GM23338 (cell line): ENCODE data around the gene HBQ1. TPM values are rescaled to one million over a fixed set of nuclear protein-coding genes. Genes with fewer than 3 reads are reported as not detected.

Experiments
- ATAC-seq: fragments of 200-7000 bp; cut with Tn5 transposase; 3 replicates; pipeline ENCODE4 v1.9.1; 2020
- DNase-seq: peaks from one replicate; pipeline ENCODE4 v3.0.0-alpha.2; 2015; ENCODE audit warnings: low spot score
- H2AFZ ChIP-seq: fragments of 200-600 bp; sonication (generic); 2 replicates; pipeline ENCODE4 v1.8.0; 2016; ENCODE audit warnings: antibody characterized with exemption, mild to moderate bottlenecking, moderate library complexity
- H3F3A ChIP-seq: fragments of 200-600 bp; sonication (generic); replicated peaks from 2 replicates; pipeline ENCODE4 v1.8.0; 2017; ENCODE audit warnings: antibody characterized with exemption, mixed run types, low read depth
- H3K27ac ChIP-seq: fragments of 200-600 bp; sonication (generic); 2 replicates; pipeline ENCODE4 v1.6.1; 2016; ENCODE audit warnings: low read depth
- H3K27me3 ChIP-seq: fragments of 200-600 bp; sonication (generic); 2 replicates; pipeline ENCODE4 v1.8.0; 2016; ENCODE audit warnings: mild to moderate bottlenecking, mixed run types, moderate library complexity; ENCODE audit not compliant: insufficient read depth
- H3K36me3 ChIP-seq: fragments of 200-600 bp; sonication (generic); 2 replicates; pipeline ENCODE4 v1.8.0; 2016; ENCODE audit warnings: mild to moderate bottlenecking; ENCODE audit not compliant: insufficient read depth
- H3K4me1 ChIP-seq: fragments of 200-600 bp; sonication (generic); 2 replicates; pipeline ENCODE4 v1.8.0; 2016; ENCODE audit warnings: mild to moderate bottlenecking, moderate library complexity; ENCODE audit not compliant: insufficient read depth
- H3K4me2 ChIP-seq: fragments of 200-600 bp; sonication (generic); 2 replicates; pipeline ENCODE4 v1.7.1; 2017; ENCODE audit warnings: mixed run types
- H3K4me3 ChIP-seq: fragments of 200-600 bp; sonication (generic); 2 replicates; pipeline ENCODE4 v1.6.1; 2016; ENCODE audit warnings: mixed run types
- H3K79me2 ChIP-seq: fragments of 200-600 bp; sonication (generic); replicated peaks from 2 replicates; pipeline ENCODE4 v1.8.0; 2017; ENCODE audit warnings: mild to moderate bottlenecking; ENCODE audit not compliant: insufficient read depth
- H3K9me2 ChIP-seq: fragments of 200-600 bp; sonication (generic); 2 replicates; pipeline ENCODE4 v1.8.0; 2017; ENCODE audit not compliant: insufficient read depth
- H4K20me1 ChIP-seq: fragments of 200-600 bp; sonication (generic); replicated peaks from 2 replicates; pipeline ENCODE4 v1.8.0; 2017; ENCODE audit warnings: mild to moderate bottlenecking; ENCODE audit not compliant: insufficient read depth
- H3K27ac Mint-ChIP-seq: 2 replicates; pipeline ENCODE4 v1.8.0; 2020; ENCODE audit warnings: inconsistent platforms, mild to moderate bottlenecking, moderate library complexity, mixed read lengths
- H3K27me3 Mint-ChIP-seq: 3 replicates; pipeline ENCODE4 v1.8.0; 2022; ENCODE audit warnings: low read depth, mild to moderate bottlenecking, moderate library complexity, mixed read lengths, inconsistent platforms; ENCODE audit not compliant: insufficient read depth, poor library complexity
- H3K36me3 Mint-ChIP-seq: 3 replicates; pipeline ENCODE4 v1.8.0; 2021; ENCODE audit warnings: low read depth, mild to moderate bottlenecking, inconsistent platforms, moderate library complexity, mixed read lengths
- H3K4me1 Mint-ChIP-seq: 3 replicates; pipeline ENCODE4 v1.8.0; 2020; ENCODE audit warnings: mild to moderate bottlenecking, inconsistent platforms, mixed read lengths
- H3K4me3 Mint-ChIP-seq: 3 replicates; pipeline ENCODE4 v1.8.0; 2021; ENCODE audit warnings: moderate library complexity, mild to moderate bottlenecking, inconsistent platforms, mixed read lengths
- H3K9me3 Mint-ChIP-seq: 3 replicates; pipeline ENCODE4 v1.8.0; 2020; ENCODE audit warnings: moderate library complexity, mild to moderate bottlenecking, inconsistent platforms, mixed read lengths
- CREB1 ChIP-seq: fragments of 250-450 bp; sonication (Bioruptor Pico); IDR thresholded peaks from 2 replicates; pipeline ENCODE4 v1.5.0; 2020; ENCODE audit warnings: low read depth, mild to moderate bottlenecking, moderate library complexity
- CTCF ChIP-seq, 2 experiments: fragments of 200-600 bp in 1 of 2; sonication (generic) in 1 of 2; conservative IDR thresholded peaks; 2 replicates each; pipeline versions ENCODE4 v1.5.1 to v1.6.1; 2016 to 2017; ENCODE audit warnings: antibody characterized with exemption in 2 of 2, low read depth in 2 of 2, mild to moderate bottlenecking in 2 of 2, moderate library complexity in 1 of 2
- ETS1 ChIP-seq: IDR thresholded peaks from 2 replicates; pipeline ENCODE4 v1.6.1; 2016; ENCODE audit warnings: antibody characterized with exemption
- EZH2phosphoT487 ChIP-seq: fragments of 200-600 bp; sonication (generic); IDR thresholded peaks from one replicate; pipeline ENCODE4 v1.8.1; 2018; ENCODE audit warnings: antibody characterized with exemption; ENCODE audit not compliant: unreplicated experiment
- JUNB ChIP-seq: IDR thresholded peaks from one replicate; pipeline ENCODE4 v1.6.1; 2016; ENCODE audit warnings: antibody characterized with exemption; ENCODE audit not compliant: unreplicated experiment
- NANOG ChIP-seq: IDR thresholded peaks from 2 replicates; pipeline ENCODE4 v1.6.1; 2016; ENCODE audit warnings: antibody characterized with exemption, borderline replicate concordance
- REST ChIP-seq: IDR thresholded peaks from one replicate; pipeline ENCODE4 v1.6.1; 2018; ENCODE audit warnings: antibody characterized with exemption; ENCODE audit not compliant: unreplicated experiment
- ZNF462 ChIP-seq: fragments of 250-450 bp; sonication (Bioruptor Pico); IDR thresholded peaks from 2 replicates; pipeline ENCODE4 v1.5.0; 2020; ENCODE audit warnings: mild to moderate bottlenecking, moderate library complexity
- polyA plus RNA-seq: library from polyadenylated mRNA; unstranded; fragments of >200 nt; fragmentation: Nextera tagmentation; extraction: Ambion mirVana; gene quantifications from 2 replicates; pipeline ENCODE4 v1.2.1, GENCODE V29; 2016
- total RNA-seq: library from RNA; depleted of rRNA; stranded (reverse); fragments of >200 nt; shearing (Covaris generic); gene quantifications from 2 replicates; pipeline ENCODE4 v1.2.3, GENCODE V29; 2014

HBQ1 gene
- total and polyA plus RNA-seq, 2 experiments from 2014 or later, result 6.6 to 8.5 TPM

- no peak for DNase-seq
- H3K4me3 ChIP-seq, result no peak overlapping the region
- Mint-ChIP-seq H3K27me3 (peaks cover 5% of the 10 kb centered on the region), H3K4me1 (no peaks in the 10 kb centered on the region; the same call in 2 of the 3 replicates), H3K27ac (no peak overlapping the region), H3K9me3 (no peaks in the 10 kb centered on the region), H3K4me3 (no peak overlapping the region; the same call in 2 of the 3 replicates), H3K36me3 (0 out of 3 replicates have a peak, but pooled peaks cover 3% of the 10 kb centered on the region)
- ATAC-seq, result no peak
- H3K36me3 ChIP-seq, result no peaks in the 10 kb centered on the region
- no peaks in the 10 kb centered on the region for H3K9me2 ChIP-seq
- H3K4me1 ChIP-seq, result no peaks in the 10 kb centered on the region
- H3K27me3 ChIP-seq, result no peaks in the 10 kb centered on the region
- H2AFZ ChIP-seq, result no peak overlapping the region
- H3K4me2 ChIP-seq, result no peak overlapping the region
- peaks cover 4% of the 10 kb centered on the region; the same call in 1 of the 2 replicates for H3F3A ChIP-seq
- no peak for TF ChIP-seq JUNB
- no peak for TF ChIP-seq CREB1 (CRISPR knock-in tag)
- TF ChIP-seq ZNF462 (CRISPR knock-in tag), result no peak
- TF ChIP-seq NANOG, result no peak
- no peak for TF ChIP-seq REST
- TF ChIP-seq ETS1, result no peak
- no peak for TF ChIP-seq EZH2phosphoT487
- TF ChIP-seq CTCF (conservative IDR thresholded peaks at IDR 0.05; ENCODE audit: low read depth in 2 of 2), result no peak
- H3K79me2 ChIP-seq, result peaks cover 60% of the 10 kb centered on the region
- H4K20me1 ChIP-seq, result peaks cover 5% of the 10 kb centered on the region; the same call in 1 of the 2 replicates
- no peak overlapping the region for H3K27ac ChIP-seq
Observed at GRCh38 chr16:132120-132519, 48.1 kb upstream of the HBQ1 start.
